ENCODE results near the gene KHDC1L.

KHDC1L gene

DNA sequence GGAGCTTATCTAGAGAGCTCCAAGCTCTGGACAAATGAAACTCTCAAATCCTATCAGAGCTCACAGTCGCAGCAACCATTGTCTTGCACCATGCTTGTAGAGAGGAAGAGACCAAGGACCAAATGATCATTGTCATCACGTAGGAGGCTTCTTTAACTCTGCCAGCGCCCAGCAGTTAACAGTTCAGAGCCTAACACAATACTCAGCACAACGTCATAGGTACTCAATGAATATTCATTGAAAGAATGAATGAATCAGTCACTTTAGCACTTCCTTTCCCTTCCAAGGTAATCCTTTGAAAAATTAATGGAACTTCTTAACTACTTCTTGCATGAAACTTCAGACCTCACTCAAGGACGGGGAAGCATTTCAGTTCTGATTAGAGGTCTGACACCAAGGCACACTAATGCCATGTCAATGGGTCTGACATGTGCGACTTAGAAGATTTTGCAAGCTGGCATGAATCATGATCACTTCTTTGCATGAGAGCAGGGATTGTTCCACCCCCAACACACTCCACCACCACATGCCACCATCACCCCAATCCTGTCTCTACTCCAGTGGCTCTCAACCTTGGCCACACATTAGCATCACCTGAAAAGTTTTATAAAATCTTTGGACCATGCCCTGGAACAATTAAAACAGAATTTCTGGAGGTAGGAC is 45.1 kb downstream of the KHDC1L start:
- H3K27ac ChIP-seq: no peak overlapping the region
- H3K9ac ChIP-seq: no peak overlapping the region

GRCh38 chr6:73177221-73177944 is 47.9 kb downstream of the KHDC1L start:
- no peak for TF ChIP-seq Cebpa-rat (IDR thresholded peaks at IDR 0.05)
- Histone ChIP-seq H3K4me3 (no peak overlapping the region), H3K9ac (peak overlapping the region; percentile 17; the same call in 1 of the 2 replicates), H3K27ac (peak overlapping the region; percentile 20; the same call in 1 of the 2 replicates), H3K27me3 (no peaks in the 10 kb centered on the region), H3K4me2 (peak overlapping the region; percentile 77), H3K9me3 (no peaks in the 10 kb centered on the region; the same call in 1 of the 2 replicates), H3K4me1 (peaks cover 48% of the 10 kb centered on the region), H4K20me1 (no peaks in the 10 kb centered on the region), H3K36me3 (peaks cover 12% of the 10 kb centered on the region)

More for the DNA sequence above, 45.1 kb downstream of the KHDC1L start:
- H3K9me3 ChIP-seq: no peaks in the 10 kb centered on the region
- peak overlapping the region; percentile 8; the same call in 1 of the 2 replicates for H3K4me3 ChIP-seq
- H3K27me3 ChIP-seq: no peaks in the 10 kb centered on the region
- peaks cover 18% of the 10 kb centered on the region for H3K36me3 ChIP-seq
- H3K4me2 ChIP-seq: peak overlapping the region; percentile 64
- H3K4me1 ChIP-seq: peaks cover 46% of the 10 kb centered on the region
- no peaks in the 10 kb centered on the region for H4K20me1 ChIP-seq
- TF ChIP-seq Cebpa-rat (IDR thresholded peaks at IDR 0.05): no peak

GRCh38 chr6:73176057-73176456 is 49.2 kb downstream of the KHDC1L start:
- Histone ChIP-seq H4K20me1 (no peaks in the 10 kb centered on the region), H3K4me1 (peaks cover 48% of the 10 kb centered on the region), H3K9ac (no peak overlapping the region), H3K36me3 (peaks cover 12% of the 10 kb centered on the region), H3K4me3 (no peak overlapping the region; the same call in 1 of the 2 replicates), H3K27ac (0 out of 2 replicates have a peak overlapping the region, but pooled peaks have one; percentile 21), H3K27me3 (no peaks in the 10 kb centered on the region), H3K4me2 (peak overlapping the region; percentile 77), H3K9me3 (no peaks in the 10 kb centered on the region; the same call in 1 of the 2 replicates)
- no peak for TF ChIP-seq Cebpa-rat (IDR thresholded peaks at IDR 0.05)

GRCh38 chr6:73174646-73175045 is 50.6 kb downstream of the KHDC1L start:
- no peak overlapping the region for H3K4me2 ChIP-seq
- no peaks in the 10 kb centered on the region; the same call in 1 of the 2 replicates for H3K9me3 ChIP-seq
- H3K27me3 ChIP-seq: no peaks in the 10 kb centered on the region
- peaks cover 12% of the 10 kb centered on the region for H3K36me3 ChIP-seq
- peaks cover 36% of the 10 kb centered on the region for H3K4me1 ChIP-seq
- no peak overlapping the region for H3K27ac ChIP-seq
- H3K4me3 ChIP-seq: no peak overlapping the region
- no peaks in the 10 kb centered on the region for H4K20me1 ChIP-seq
- no peak overlapping the region for H3K9ac ChIP-seq
- TF ChIP-seq Cebpa-rat (IDR thresholded peaks at IDR 0.05): no peak
